HEK293 (cell line): ENCODE measurements around the gene NHSL2.
A peak's percentile ranks its signal among the peaks of the same experiment; 100 is the strongest.

ENCODE experiments used
- CTCF ChIA-PET: fragments of 350-600 bp; formaldehyde crosslinking; extraction: SDS; loops from one replicate; lab custom pipeline; 2021; ENCODE audit warnings: antibody characterized with exemption; lab: Yijun Ruan, JAX
- POLR2A ChIA-PET: fragments of 300-600 bp; formaldehyde crosslinking; extraction: SDS; loops from one replicate; lab custom pipeline; 2020; ENCODE audit warnings: antibody characterized with exemption, inconsistent platforms; lab: Yijun Ruan, JAX
- H3K27ac ChIP-seq: fragments of 200-500 bp; sonication (Bioruptor generic); 2 replicates; pipeline ENCODE4 v1.5.1; 2014; ENCODE audit warnings: low read depth, low read length, control low read depth, inconsistent platforms; ENCODE audit errors: extremely low read depth
- H3K36me3 ChIP-seq, 2 experiments: fragments of 200-500 bp in 1 of 2; sonication (Bioruptor generic) in 1 of 2; 1 replicate in 1 of 2; 2 replicates in 1 of 2; pipeline ENCODE4 v1.5.1; 2014 to 2017; ENCODE audit warnings: inconsistent platforms in 2 of 2, low read length in 2 of 2; ENCODE audit not compliant: control insufficient read depth in 2 of 2, insufficient read depth in 1 of 2
- H3K4me1 ChIP-seq: fragments of 200-500 bp; sonication (Bioruptor generic); 2 replicates; pipeline ENCODE4 v1.5.1; 2014; ENCODE audit warnings: mild to moderate bottlenecking, low read length, inconsistent platforms; ENCODE audit not compliant: control insufficient read depth, insufficient read depth
- H3K4me3 ChIP-seq: 2 replicates; pipeline ENCODE4 v1.5.1; 2011; ENCODE audit warnings: low read depth, mild to moderate bottlenecking, control low read depth, low read length, moderate library complexity
- H3K9me3 ChIP-seq: fragments of 200-500 bp; sonication (Bioruptor generic); 2 replicates; pipeline ENCODE4 v1.5.1; 2014; ENCODE audit warnings: low read depth, low read length, inconsistent platforms; ENCODE audit not compliant: control insufficient read depth, insufficient read depth
- EGR2 ChIP-seq: fragments of 450-650 bp; formaldehyde crosslinking; IDR thresholded peaks from 2 replicates; pipeline ENCODE4 v1.5.1; 2016; ENCODE audit warnings: low read depth, missing biosample characterization, missing genetic modification characterization
- SCRT2 ChIP-seq: fragments of 450-650 bp; formaldehyde crosslinking; IDR thresholded peaks from 2 replicates; pipeline ENCODE4 v1.5.1; 2016; ENCODE audit warnings: missing biosample characterization, missing genetic modification characterization
- SP3 ChIP-seq: fragments of 450-650 bp; formaldehyde crosslinking; IDR thresholded peaks from 2 replicates; pipeline ENCODE4 v1.5.1; 2016; ENCODE audit warnings: missing biosample characterization, missing genetic modification characterization
- ZBTB20 ChIP-seq: fragments of 450-650 bp; formaldehyde crosslinking; IDR thresholded peaks from 2 replicates; pipeline ENCODE4 v1.5.1; 2016; ENCODE audit warnings: missing biosample characterization, missing genetic modification characterization
- ZEB2 ChIP-seq: fragments of 450-650 bp; formaldehyde crosslinking; IDR thresholded peaks from 2 replicates; pipeline ENCODE4 v1.5.1; 2016; ENCODE audit warnings: missing biosample characterization, missing genetic modification characterization
- ZFHX2 ChIP-seq: fragments of 450-650 bp; formaldehyde crosslinking; conservative IDR thresholded peaks from 2 replicates; pipeline ENCODE4 v1.5.1; 2016; ENCODE audit warnings: missing biosample characterization, missing genetic modification characterization
- ZIC2 ChIP-seq: fragments of 450-650 bp; formaldehyde crosslinking; IDR thresholded peaks from 2 replicates; pipeline ENCODE4 v1.5.1; 2016; ENCODE audit warnings: missing biosample characterization, missing genetic modification characterization
- ZNF112 ChIP-seq: fragments of 450-650 bp; formaldehyde crosslinking; IDR thresholded peaks from 2 replicates; pipeline ENCODE4 v1.5.0; 2017; ENCODE audit warnings: missing biosample characterization, missing genetic modification characterization
- ZNF423 ChIP-seq: fragments of 450-650 bp; formaldehyde crosslinking; IDR thresholded peaks from 2 replicates; pipeline ENCODE4 v1.5.1; 2016; ENCODE audit warnings: missing biosample characterization, missing genetic modification characterization
- ZNF585B ChIP-seq: fragments of 450-650 bp; formaldehyde crosslinking; IDR thresholded peaks from 2 replicates; pipeline ENCODE4 v1.5.1; 2016; ENCODE audit warnings: missing biosample characterization, missing genetic modification characterization
- ZNF623 ChIP-seq: fragments of 450-650 bp; formaldehyde crosslinking; IDR thresholded peaks from 2 replicates; pipeline ENCODE4 v1.5.1; 2016; ENCODE audit warnings: missing biosample characterization, missing genetic modification characterization
- ZNF629 ChIP-seq: fragments of 450-650 bp; formaldehyde crosslinking; IDR thresholded peaks from 2 replicates; pipeline ENCODE4 v1.5.1; 2017; ENCODE audit warnings: missing biosample characterization, missing genetic modification characterization
- ZNF677 ChIP-seq: fragments of 450-650 bp; IDR thresholded peaks from 2 replicates; pipeline ENCODE4 v1.5.0; 2018; ENCODE audit warnings: missing biosample characterization, mild to moderate bottlenecking, missing genetic modification characterization, moderate library complexity
- ZNF707 ChIP-seq: fragments of 450-650 bp; formaldehyde crosslinking; IDR thresholded peaks from 2 replicates; pipeline ENCODE4 v1.5.1; 2016; ENCODE audit warnings: missing biosample characterization, missing genetic modification characterization
- ZNF791 ChIP-seq: fragments of 450-650 bp; formaldehyde crosslinking; IDR thresholded peaks from 2 replicates; pipeline ENCODE4 v1.5.1; 2016; ENCODE audit warnings: missing biosample characterization, missing genetic modification characterization
- TF ChIP-seq, protein P1 (sequence below): fragments of 450-650 bp; formaldehyde crosslinking; IDR thresholded peaks from 2 replicates; pipeline ENCODE4 v1.5.1; 2017; ENCODE audit warnings: missing biosample characterization, missing genetic modification characterization
- TF ChIP-seq, protein P2 (sequence below): fragments of 450-650 bp; formaldehyde crosslinking; IDR thresholded peaks from 2 replicates; pipeline ENCODE4 v1.5.1; 2016; ENCODE audit warnings: missing biosample characterization, missing genetic modification characterization
- TF ChIP-seq, protein P3 (sequence below): fragments of 450-650 bp; formaldehyde crosslinking; IDR thresholded peaks from 2 replicates; pipeline ENCODE4 v1.5.1; 2017; ENCODE audit warnings: missing biosample characterization, missing genetic modification characterization
- TF ChIP-seq, protein P4 (sequence below): fragments of 450-650 bp; formaldehyde crosslinking; IDR thresholded peaks from 2 replicates; pipeline ENCODE4 v1.5.1; 2016; ENCODE audit warnings: missing biosample characterization, missing genetic modification characterization

The NHSL2 gene

DNA sequence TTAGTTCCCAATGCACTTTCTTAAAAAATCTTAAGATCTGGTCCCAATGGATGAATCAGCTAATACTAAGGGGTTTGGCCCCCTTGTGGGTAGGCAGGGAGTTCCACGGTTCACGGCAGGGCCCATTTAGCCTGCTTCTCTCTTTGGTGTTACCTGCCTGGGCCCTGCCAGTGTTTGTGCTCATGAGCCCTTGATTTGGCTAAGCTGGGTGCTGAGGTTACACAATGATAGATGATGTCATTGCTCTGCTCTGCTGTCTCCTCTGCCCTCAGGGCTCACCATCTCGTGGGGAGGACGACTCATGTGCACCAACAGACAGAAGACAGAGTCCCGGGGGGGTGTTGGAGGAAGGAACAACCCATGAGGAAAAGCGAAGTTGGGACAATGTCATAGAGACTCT lies 196.7 kb downstream of the NHSL2 start (continued):
- TF ChIP-seq SCRT2 (tag by site-specific recombination) (no peak), ZBTB20 (tag by site-specific recombination) (peak; percentile 40), ZNF629 (tag by site-specific recombination) (peak; percentile 87), ZNF585B (tag by site-specific recombination) (peak; percentile 48), SP3 (tag by site-specific recombination) (no peak), ZNF791 (tag by site-specific recombination) (no peak), ZFHX2 (tag by site-specific recombination) (no peak), ZNF707 (no peak)
- TF ChIP-seq, protein P1, sequence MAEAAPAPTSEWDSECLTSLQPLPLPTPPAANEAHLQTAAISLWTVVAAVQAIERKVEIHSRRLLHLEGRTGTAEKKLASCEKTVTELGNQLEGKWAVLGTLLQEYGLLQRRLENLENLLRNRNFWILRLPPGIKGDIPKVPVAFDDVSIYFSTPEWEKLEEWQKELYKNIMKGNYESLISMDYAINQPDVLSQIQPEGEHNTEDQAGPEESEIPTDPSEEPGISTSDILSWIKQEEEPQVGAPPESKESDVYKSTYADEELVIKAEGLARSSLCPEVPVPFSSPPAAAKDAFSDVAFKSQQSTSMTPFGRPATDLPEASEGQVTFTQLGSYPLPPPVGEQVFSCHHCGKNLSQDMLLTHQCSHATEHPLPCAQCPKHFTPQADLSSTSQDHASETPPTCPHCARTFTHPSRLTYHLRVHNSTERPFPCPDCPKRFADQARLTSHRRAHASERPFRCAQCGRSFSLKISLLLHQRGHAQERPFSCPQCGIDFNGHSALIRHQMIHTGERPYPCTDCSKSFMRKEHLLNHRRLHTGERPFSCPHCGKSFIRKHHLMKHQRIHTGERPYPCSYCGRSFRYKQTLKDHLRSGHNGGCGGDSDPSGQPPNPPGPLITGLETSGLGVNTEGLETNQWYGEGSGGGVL (tag by site-specific recombination), result peak; percentile 35; the same call in 1 of the 2 replicates

DNA sequence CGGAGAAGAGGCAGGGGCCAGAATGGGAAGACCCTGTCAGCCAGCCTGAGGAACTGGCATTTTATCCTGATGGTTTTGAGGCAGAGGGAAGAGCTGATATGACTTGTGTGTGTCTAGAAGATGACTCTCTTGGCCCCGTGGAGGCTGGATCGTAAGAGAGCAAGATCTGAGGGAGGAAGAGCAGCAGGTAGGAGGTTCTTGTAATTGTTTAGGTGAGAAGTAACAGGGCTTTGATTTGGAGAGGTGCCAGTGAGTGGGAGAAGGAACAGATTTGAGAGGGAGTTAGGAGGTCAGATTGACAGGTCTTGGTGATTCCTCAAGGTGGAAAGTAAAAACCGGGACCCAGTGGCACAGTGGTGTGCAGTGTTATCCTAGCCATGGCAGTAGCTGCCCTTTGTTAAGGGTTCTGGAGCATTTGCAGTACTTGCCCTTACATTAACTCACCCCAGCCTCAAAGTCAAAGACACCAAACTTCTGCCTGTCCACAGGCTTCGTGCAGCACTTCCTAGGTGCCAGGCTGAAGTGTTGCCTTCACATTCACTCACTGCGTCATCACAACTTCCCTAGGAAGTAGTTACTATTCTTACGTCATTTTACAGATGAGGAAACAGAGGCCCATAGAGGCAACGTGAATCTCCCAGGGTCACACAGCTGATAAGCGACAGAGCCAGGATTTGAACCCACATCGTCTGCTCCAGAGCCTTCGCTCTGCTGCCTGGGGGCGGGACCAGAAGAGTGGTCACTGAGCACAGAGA lies 197.4 kb downstream of the NHSL2 start:
- ChIA-PET CTCF (interaction anchor here (0.9 to 5.3 kb wide), 2 partner anchors 18 to 89 kb away, joined by 3 to 33 read pairs; no protein-coding TSS in a partner anchor), POLR2A (no interaction called here)

DNA sequence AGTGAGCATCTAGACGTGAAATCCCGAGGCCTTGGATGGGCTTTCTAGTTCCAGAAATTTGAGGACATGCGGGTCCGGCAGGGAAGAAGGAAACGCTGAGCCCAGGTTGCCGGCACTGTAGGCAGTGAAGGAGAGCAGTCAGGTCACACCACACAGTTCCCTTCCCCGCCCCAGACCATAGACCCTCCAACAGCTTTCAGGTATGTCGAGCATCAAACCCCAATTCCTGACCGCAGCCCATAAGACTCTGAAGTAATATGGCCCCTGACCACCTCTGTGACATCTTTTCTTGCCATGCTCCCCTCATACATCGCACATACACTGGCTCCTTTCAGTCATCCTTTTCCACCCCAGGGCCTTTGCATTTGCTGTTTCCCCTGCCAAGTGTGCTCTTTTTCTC lies 198.0 kb downstream of the NHSL2 start:
- Histone ChIP-seq H3K9me3 (no peaks in the 10 kb centered on the region), H3K27ac (no peak overlapping the region), H3K4me1 (no peaks in the 10 kb centered on the region), H3K4me3 (no peak overlapping the region), H3K36me3 (no peaks in the 10 kb centered on the region)
- TF ChIP-seq ZNF112 (tag by site-specific recombination) (no peak), ZNF623 (tag by site-specific recombination) (peak; percentile 87), ZEB2 (tag by site-specific recombination) (no peak)
- POLR2A ChIA-PET, result no interaction called here
- CTCF ChIA-PET, result interaction anchor here (5.3 kb wide), 1 partner anchor 17 kb away, joined by 33 read pairs; no protein-coding TSS in a partner anchor

More for the DNA sequence above, 197.4 kb downstream of the NHSL2 start:
- no peak overlapping the region for H3K4me3 ChIP-seq
- no peaks in the 10 kb centered on the region for H3K4me1 ChIP-seq
- H3K9me3 ChIP-seq, result no peaks in the 10 kb centered on the region
- no peak overlapping the region for H3K27ac ChIP-seq
- no peaks in the 10 kb centered on the region for H3K36me3 ChIP-seq
- TF ChIP-seq ZNF677 (tag by site-specific recombination), result no peak
- TF ChIP-seq ZFHX2 (tag by site-specific recombination), result peak; percentile 60
- TF ChIP-seq ZNF423, result no peak
- TF ChIP-seq EGR2 (tag by site-specific recombination), result peak; percentile 90

DNA sequence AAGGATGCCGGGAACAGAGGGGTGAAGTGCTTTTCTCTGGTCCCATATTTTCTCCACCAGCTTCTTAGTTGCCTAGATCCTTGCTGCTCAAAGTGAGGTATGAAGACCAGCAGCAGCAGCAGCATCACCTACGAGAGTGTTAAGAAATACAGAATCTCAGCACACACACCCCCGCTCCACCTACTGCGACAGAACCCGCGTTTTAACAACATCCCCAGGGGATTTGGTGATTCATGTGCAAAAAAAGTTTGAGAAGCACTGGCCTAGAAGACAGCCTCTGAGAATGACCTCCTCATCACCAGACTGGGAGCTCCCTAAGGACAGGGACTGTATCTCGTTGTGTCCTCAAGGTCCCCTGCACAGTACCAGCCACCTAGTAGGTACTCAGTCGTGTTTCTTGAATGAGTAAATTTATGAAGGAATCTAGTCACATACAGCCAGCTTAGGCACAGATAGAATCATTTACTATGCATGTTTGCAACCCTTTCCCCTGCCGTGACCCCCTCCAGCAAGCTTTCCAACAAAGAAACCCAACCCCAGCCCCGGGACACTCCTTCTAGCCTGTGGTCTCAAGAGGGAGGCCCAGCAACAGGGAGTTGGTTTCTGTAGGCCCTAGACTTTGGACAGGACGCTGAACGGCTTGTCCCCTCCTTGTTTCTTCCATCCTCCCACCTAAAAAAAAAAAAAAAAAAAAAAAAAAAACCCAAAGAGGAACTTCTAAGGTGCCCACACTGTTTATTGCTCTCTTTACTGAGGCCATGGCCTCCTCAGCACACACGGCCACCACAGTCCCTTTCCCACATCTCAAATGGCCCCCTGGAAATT lies 199.6 kb downstream of the NHSL2 start:
- no peak overlapping the region for H3K4me3 ChIP-seq
- TF ChIP-seq ZIC2 (tag by site-specific recombination) (0 out of 2 replicates have a peak, but pooled peaks have one; percentile 16), ZFHX2 (tag by site-specific recombination) (peak; percentile 48), EGR2 (tag by site-specific recombination) (peak; percentile 70)
- TF ChIP-seq, protein P2, sequence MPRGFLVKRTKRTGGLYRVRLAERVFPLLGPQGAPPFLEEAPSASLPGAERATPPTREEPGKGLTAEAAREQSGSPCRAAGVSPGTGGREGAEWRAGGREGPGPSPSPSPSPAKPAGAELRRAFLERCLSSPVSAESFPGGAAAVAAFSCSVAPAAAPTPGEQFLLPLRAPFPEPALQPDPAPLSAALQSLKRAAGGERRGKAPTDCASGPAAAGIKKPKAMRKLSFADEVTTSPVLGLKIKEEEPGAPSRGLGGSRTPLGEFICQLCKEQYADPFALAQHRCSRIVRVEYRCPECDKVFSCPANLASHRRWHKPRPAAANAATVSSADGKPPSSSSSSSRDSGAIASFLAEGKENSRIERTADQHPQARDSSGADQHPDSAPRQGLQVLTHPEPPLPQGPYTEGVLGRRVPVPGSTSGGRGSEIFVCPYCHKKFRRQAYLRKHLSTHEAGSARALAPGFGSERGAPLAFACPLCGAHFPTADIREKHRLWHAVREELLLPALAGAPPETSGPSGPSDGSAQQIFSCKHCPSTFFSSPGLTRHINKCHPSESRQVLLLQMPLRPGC, result no peak
- TF ChIP-seq, protein P3, sequence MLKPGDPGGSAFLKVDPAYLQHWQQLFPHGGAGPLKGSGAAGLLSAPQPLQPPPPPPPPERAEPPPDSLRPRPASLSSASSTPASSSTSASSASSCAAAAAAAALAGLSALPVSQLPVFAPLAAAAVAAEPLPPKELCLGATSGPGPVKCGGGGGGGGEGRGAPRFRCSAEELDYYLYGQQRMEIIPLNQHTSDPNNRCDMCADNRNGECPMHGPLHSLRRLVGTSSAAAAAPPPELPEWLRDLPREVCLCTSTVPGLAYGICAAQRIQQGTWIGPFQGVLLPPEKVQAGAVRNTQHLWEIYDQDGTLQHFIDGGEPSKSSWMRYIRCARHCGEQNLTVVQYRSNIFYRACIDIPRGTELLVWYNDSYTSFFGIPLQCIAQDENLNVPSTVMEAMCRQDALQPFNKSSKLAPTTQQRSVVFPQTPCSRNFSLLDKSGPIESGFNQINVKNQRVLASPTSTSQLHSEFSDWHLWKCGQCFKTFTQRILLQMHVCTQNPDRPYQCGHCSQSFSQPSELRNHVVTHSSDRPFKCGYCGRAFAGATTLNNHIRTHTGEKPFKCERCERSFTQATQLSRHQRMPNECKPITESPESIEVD (tag by site-specific recombination), result no peak
- TF ChIP-seq, protein P4, sequence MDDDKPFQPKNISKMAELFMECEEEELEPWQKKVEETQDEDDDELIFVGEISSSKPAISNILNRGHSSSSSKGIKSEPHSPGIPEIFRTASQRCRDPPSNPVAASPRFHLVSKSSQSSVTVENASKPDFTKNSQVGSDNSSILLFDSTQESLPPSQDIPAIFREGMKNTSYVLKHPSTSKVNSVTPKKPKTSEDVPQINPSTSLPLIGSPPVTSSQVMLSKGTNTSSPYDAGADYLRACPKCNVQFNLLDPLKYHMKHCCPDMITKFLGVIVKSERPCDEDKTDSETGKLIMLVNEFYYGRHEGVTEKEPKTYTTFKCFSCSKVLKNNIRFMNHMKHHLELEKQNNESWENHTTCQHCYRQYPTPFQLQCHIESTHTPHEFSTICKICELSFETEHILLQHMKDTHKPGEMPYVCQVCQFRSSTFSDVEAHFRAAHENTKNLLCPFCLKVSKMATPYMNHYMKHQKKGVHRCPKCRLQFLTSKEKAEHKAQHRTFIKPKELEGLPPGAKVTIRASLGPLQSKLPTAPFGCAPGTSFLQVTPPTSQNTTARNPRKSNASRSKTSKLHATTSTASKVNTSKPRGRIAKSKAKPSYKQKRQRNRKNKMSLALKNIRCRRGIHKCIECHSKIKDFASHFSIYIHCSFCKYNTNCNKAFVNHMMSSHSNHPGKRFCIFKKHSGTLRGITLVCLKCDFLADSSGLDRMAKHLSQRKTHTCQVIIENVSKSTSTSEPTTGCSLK (tag by site-specific recombination), result no peak
- no peak overlapping the region for H3K27ac ChIP-seq
- H3K4me1 ChIP-seq, result no peaks in the 10 kb centered on the region
- POLR2A ChIA-PET, result no interaction called here
- H3K36me3 ChIP-seq, result no peaks in the 10 kb centered on the region
- H3K9me3 ChIP-seq, result no peaks in the 10 kb centered on the region
- CTCF ChIA-PET, result interaction anchor here (5.3 kb wide), 1 partner anchor 16 kb away, joined by 33 read pairs; no protein-coding TSS in a partner anchor
